Endothelial cell (in vitro differentiated cells): ENCODE measurements around the gene IL12B. TPM values are rescaled to one million over a fixed set of nuclear protein-coding genes. Genes with fewer than 3 reads are reported as not detected.
"Not testable (repeated sequence)": the region's sequence is repeated elsewhere in the genome, so short reads cannot be mapped to it uniquely, and the experiment has no call there.

Experiments used
- DNase-seq: peaks from one replicate; pipeline ENCODE4 v3.0.0; 2021; ENCODE audit warnings: low spot score
- H3K27ac Mint-ChIP-seq: one replicate; pipeline ENCODE4 v1.8.0; 2021; ENCODE audit warnings: mixed read lengths, inconsistent platforms; ENCODE audit not compliant: unreplicated experiment
- H3K27me3 Mint-ChIP-seq: one replicate; pipeline ENCODE4 v1.8.0; 2021; ENCODE audit warnings: mild to moderate bottlenecking, moderate library complexity, mixed read lengths, inconsistent platforms; ENCODE audit not compliant: unreplicated experiment
- H3K36me3 Mint-ChIP-seq: one replicate; pipeline ENCODE4 v1.8.0; 2021; ENCODE audit warnings: mild to moderate bottlenecking, low read depth, mixed read lengths, inconsistent platforms; ENCODE audit not compliant: unreplicated experiment
- H3K4me1 Mint-ChIP-seq: one replicate; pipeline ENCODE4 v1.8.0; 2021; ENCODE audit warnings: mild to moderate bottlenecking, mixed read lengths, inconsistent platforms; ENCODE audit not compliant: unreplicated experiment
- H3K4me3 Mint-ChIP-seq: one replicate; pipeline ENCODE4 v1.8.0; 2021; ENCODE audit warnings: mild to moderate bottlenecking, mixed read lengths, inconsistent platforms; ENCODE audit not compliant: unreplicated experiment
- H3K9me3 Mint-ChIP-seq: one replicate; pipeline ENCODE4 v1.8.0; 2021; ENCODE audit warnings: mixed read lengths, inconsistent platforms; ENCODE audit not compliant: unreplicated experiment
- CTCF ChIP-seq: fragments of 200-600 bp; sonication (generic); IDR thresholded peaks from one replicate; pipeline ENCODE4 v1.5.0; 2021; ENCODE audit warnings: antibody characterized with exemption; ENCODE audit not compliant: unreplicated experiment
- long read RNA-seq: library from polyadenylated mRNA; unstranded; transcript quantifications from one replicate; pipeline ENCODE4 v2.0.0, GENCODE V29; 2020; ENCODE audit not compliant: unreplicated experiment
- total RNA-seq: library from RNA; stranded (reverse); fragmentation: NEBNext Ultra II Directional; extraction: Animal tissue kit (Norgen Biotek cat#: 25700); gene quantifications from one replicate; pipeline ENCODE4 v1.2.1, GENCODE V29; 2021; ENCODE audit not compliant: unreplicated experiment

The IL12B gene
- total RNA-seq = not detected
- long read RNA-seq = 0 reads

- TF ChIP-seq CTCF = no peak
- no peak for DNase-seq
- no peaks in the 10 kb centered on the region for H3K4me1 Mint-ChIP-seq
- H3K27ac Mint-ChIP-seq = no peak within 1 kb of the TSS
- H3K9me3 Mint-ChIP-seq = no peaks in the 10 kb centered on the region
- H3K4me3 Mint-ChIP-seq = no peak within 1 kb of the TSS
- H3K36me3 Mint-ChIP-seq = no peaks in the 10 kb centered on the region
- H3K27me3 Mint-ChIP-seq = no peaks in the 10 kb centered on the region
Measured at GRCh38 chr5:159330131-159330800, at the start of gene IL12B. Gene IL12B (minus strand): TSS chr5:159330487. CDS start chr5:159326782, 3,705 bp downstream.

- Mint-ChIP-seq H3K36me3 (peaks cover 3% of the 10 kb centered on the region), H3K27ac (no peak overlapping the region), H3K4me1 (no peaks in the 10 kb centered on the region), H3K27me3 (no peaks in the 10 kb centered on the region), H3K9me3 (peaks cover 13% of the 10 kb centered on the region), H3K4me3 (no peak overlapping the region)
- no peak for TF ChIP-seq CTCF
- no peak for DNase-seq
Measured at GRCh38 chr5:159377653-159378052, 47.4 kb upstream of the IL12B start.

- H3K36me3 Mint-ChIP-seq, H3K9me3 Mint-ChIP-seq, DNase-seq, H3K27me3 Mint-ChIP-seq, H3K4me3 Mint-ChIP-seq, H3K27ac Mint-ChIP-seq, H3K4me1 Mint-ChIP-seq: not testable (repeated sequence)
Measured at GRCh38 chr5:159367866-159368265, 37.6 kb upstream of the IL12B start.

GRCh38 chr5:159366776-159367175 lies 36.5 kb upstream of the IL12B start:
- not testable (repeated sequence) for H3K4me3 Mint-ChIP-seq, H3K4me1 Mint-ChIP-seq, H3K27me3 Mint-ChIP-seq, H3K36me3 Mint-ChIP-seq, H3K27ac Mint-ChIP-seq, H3K9me3 Mint-ChIP-seq, DNase-seq

GRCh38 chr5:159362220-159362619 lies 31.9 kb upstream of the IL12B start:
- Mint-ChIP-seq H3K4me3 (no peak overlapping the region), H3K4me1 (no peaks in the 10 kb centered on the region), H3K36me3 (peaks cover 8% of the 10 kb centered on the region), H3K27ac (no peak overlapping the region), H3K27me3 (peaks cover 4% of the 10 kb centered on the region), H3K9me3 (no peaks in the 10 kb centered on the region)
- no peak for DNase-seq
- no peak for TF ChIP-seq CTCF

- not testable (repeated sequence) for DNase-seq, H3K4me1 Mint-ChIP-seq, H3K27ac Mint-ChIP-seq, H3K36me3 Mint-ChIP-seq, H3K9me3 Mint-ChIP-seq, H3K27me3 Mint-ChIP-seq, H3K4me3 Mint-ChIP-seq
Measured at GRCh38 chr5:159359871-159360270, 29.6 kb upstream of the IL12B start.
